Hepatocyte (in vitro differentiated cells): ENCODE results near the gene CST7. TPM values are rescaled to one million over a fixed set of nuclear protein-coding genes. Genes with fewer than 3 reads are reported as not detected.

Experiments
- DNase-seq: peaks from one replicate; pipeline ENCODE4 v3.0.0-alpha.2; 2016; ENCODE audit warnings: low spot score
- H2AFZ ChIP-seq: fragments of 200-600 bp; sonication (generic); 2 replicates; pipeline ENCODE4 v1.6.0; 2016; ENCODE audit warnings: antibody characterized with exemption, mild to moderate bottlenecking
- H3K27ac ChIP-seq: fragments of 200-600 bp; sonication (generic); 2 replicates; pipeline ENCODE4 v1.5.1; 2016; ENCODE audit warnings: mild to moderate bottlenecking
- H3K27me3 ChIP-seq: fragments of 200-600 bp; sonication (generic); 2 replicates; pipeline ENCODE4 v1.6.1; 2016
- H3K36me3 ChIP-seq: fragments of 200-600 bp; sonication (generic); replicated peaks from 2 replicates; pipeline ENCODE4 v1.5.1; 2016; ENCODE audit warnings: low read depth; ENCODE audit not compliant: insufficient read depth
- H3K4me1 ChIP-seq: fragments of 200-600 bp; sonication (generic); 2 replicates; pipeline ENCODE4 v1.5.1; 2016; ENCODE audit warnings: mild to moderate bottlenecking, moderate library complexity; ENCODE audit not compliant: insufficient read depth
- H3K4me2 ChIP-seq: fragments of 200-600 bp; sonication (generic); 2 replicates; pipeline ENCODE4 v1.6.0; 2016
- H3K4me3 ChIP-seq: fragments of 200-600 bp; sonication (generic); 2 replicates; pipeline ENCODE4 v1.5.1; 2016; ENCODE audit warnings: mild to moderate bottlenecking
- H3K79me2 ChIP-seq: fragments of 200-600 bp; sonication (generic); 2 replicates; pipeline ENCODE4 v1.6.0; 2017; ENCODE audit warnings: mild to moderate bottlenecking
- H3K9me2 ChIP-seq: fragments of 200-600 bp; sonication (generic); replicated peaks from 2 replicates; pipeline ENCODE4 v1.6.0; 2017; ENCODE audit warnings: mild to moderate bottlenecking; ENCODE audit not compliant: insufficient read depth
- H3K9me3 ChIP-seq: fragments of 200-600 bp; sonication (generic); 2 replicates; pipeline ENCODE4 v1.5.1; 2016; ENCODE audit warnings: low read depth, mild to moderate bottlenecking
- H4K20me1 ChIP-seq: fragments of 200-600 bp; sonication (generic); 2 replicates; pipeline ENCODE4 v1.6.0; 2016; ENCODE audit warnings: mild to moderate bottlenecking; ENCODE audit not compliant: insufficient read depth, poor library complexity, severe bottlenecking
- EZH2 ChIP-seq: fragments of 200-600 bp; sonication (generic); IDR thresholded peaks from 2 replicates; pipeline ENCODE4 v1.6.1; 2016; ENCODE audit warnings: antibody characterized with exemption, mild to moderate bottlenecking, borderline replicate concordance
- EZH2phosphoT487 ChIP-seq: fragments of 200-600 bp; sonication (generic); IDR thresholded peaks from one replicate; pipeline ENCODE4 v1.6.1; 2018; ENCODE audit warnings: antibody characterized with exemption, mild to moderate bottlenecking, low read depth, moderate library complexity; ENCODE audit not compliant: unreplicated experiment, severe bottlenecking
- WGBS: methylation state at CpG from one replicate; pipeline ENCODE4 v1.1.6; 2016; ENCODE audit warnings: low lambda C conversion rate; ENCODE audit errors: missing lambda C conversion rate; 5-methylcytosine and 5-hydroxymethylcytosine counted together
- polyA plus RNA-seq: library from polyadenylated mRNA; unstranded; fragments of >200 nt; fragmentation: Nextera tagmentation; extraction: Ambion mirVana; gene quantifications from 2 replicates; pipeline ENCODE4 v1.2.1, GENCODE V29; 2016
- total RNA-seq: library from RNA; depleted of rRNA; stranded (reverse); fragments of >200 nt; gene quantifications from 2 replicates; pipeline ENCODE4 v1.2.3, GENCODE V29; 2014
- TF ChIP-seq, protein P1 (sequence below): fragments of 200-600 bp; sonication (generic); IDR thresholded peaks from 2 replicates; pipeline ENCODE4 v1.5.1; 2016; ENCODE audit warnings: antibody characterized with exemption, mild to moderate bottlenecking; ENCODE audit not compliant: poor library complexity

The CST7 gene
- total and polyA plus RNA-seq, 2 experiments from 2014 or later: not detected

DNA sequence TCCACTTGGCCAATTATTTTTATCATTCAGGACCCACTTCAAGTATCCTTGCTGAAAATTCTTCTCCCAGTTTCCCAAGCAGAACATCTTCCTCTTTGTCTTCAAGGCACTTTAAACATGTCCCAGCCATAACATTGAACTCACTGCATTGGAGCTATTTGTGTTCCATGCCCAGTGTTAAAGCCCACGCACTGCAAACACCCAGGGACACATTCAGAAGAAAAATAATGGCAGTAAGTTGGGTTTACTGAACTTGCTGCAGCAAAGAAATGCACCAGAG lies 45.1 kb downstream of the CST7 start:
- no peak for TF ChIP-seq EZH2
- TF ChIP-seq EZH2phosphoT487: no peak
- TF ChIP-seq, protein P1, sequence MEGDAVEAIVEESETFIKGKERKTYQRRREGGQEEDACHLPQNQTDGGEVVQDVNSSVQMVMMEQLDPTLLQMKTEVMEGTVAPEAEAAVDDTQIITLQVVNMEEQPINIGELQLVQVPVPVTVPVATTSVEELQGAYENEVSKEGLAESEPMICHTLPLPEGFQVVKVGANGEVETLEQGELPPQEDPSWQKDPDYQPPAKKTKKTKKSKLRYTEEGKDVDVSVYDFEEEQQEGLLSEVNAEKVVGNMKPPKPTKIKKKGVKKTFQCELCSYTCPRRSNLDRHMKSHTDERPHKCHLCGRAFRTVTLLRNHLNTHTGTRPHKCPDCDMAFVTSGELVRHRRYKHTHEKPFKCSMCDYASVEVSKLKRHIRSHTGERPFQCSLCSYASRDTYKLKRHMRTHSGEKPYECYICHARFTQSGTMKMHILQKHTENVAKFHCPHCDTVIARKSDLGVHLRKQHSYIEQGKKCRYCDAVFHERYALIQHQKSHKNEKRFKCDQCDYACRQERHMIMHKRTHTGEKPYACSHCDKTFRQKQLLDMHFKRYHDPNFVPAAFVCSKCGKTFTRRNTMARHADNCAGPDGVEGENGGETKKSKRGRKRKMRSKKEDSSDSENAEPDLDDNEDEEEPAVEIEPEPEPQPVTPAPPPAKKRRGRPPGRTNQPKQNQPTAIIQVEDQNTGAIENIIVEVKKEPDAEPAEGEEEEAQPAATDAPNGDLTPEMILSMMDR: no peak
- Histone ChIP-seq H3K9me2 (no peaks in the 10 kb centered on the region), H3K4me1 (peaks cover 9% of the 10 kb centered on the region), H3K36me3 (no peaks in the 10 kb centered on the region), H3K27me3 (no peaks in the 10 kb centered on the region), H2AFZ (no peak overlapping the region), H3K27ac (no peak overlapping the region), H3K4me2 (no peak overlapping the region), H4K20me1 (peaks cover 7% of the 10 kb centered on the region), H3K79me2 (peaks cover 29% of the 10 kb centered on the region), H3K9me3 (no peaks in the 10 kb centered on the region), H3K4me3 (no peak overlapping the region)
- DNase-seq: no peak
- 83% methylated on average over 1 of the region's 1 CpG for WGBS

DNA sequence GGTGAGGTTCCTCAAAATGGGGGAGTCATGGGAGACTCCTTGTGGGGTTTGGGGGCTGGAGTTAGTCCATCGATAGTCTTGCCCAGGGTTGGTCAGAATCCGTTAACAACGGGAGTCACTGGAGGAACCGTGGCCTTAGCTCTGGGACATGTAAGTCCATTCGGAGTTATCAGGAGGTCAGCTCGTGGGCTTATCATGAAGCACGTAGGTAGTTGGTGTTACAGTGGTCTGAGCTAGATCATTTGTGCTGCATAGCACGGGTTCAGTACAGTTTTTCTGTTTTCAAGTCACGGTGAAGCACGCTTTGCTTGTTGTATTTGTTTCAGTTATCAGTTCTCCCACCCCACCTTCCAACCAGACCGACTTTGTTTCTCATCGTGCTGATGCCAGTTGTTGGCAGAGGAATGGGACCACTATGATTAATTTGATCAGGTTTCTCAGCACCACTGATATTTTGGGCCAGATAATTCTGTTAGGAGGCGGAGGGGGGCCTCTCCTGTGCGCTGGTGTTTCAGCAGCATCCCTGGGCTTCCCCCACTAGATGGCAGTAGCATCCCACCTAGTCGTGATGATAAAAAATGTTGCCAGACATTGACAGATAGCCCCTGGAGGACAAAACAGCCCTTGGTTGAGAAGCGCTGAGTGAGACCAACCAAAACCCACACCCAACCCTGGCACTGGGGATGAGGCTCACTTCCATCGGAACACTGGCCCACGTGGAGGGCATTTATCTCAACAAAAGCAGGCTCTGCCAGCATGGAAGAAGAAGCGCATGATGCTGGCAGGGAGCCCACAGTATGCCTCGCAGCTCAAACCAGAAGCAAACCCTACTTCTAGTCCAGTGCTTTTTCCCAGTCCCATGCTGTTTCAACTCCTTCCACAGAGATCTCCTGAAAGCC lies 45.6 kb downstream of the CST7 start:
- Histone ChIP-seq H3K4me3 (no peak overlapping the region), H3K4me1 (peaks cover 9% of the 10 kb centered on the region), H3K27ac (no peak overlapping the region), H3K9me3 (no peaks in the 10 kb centered on the region), H2AFZ (no peak overlapping the region), H3K4me2 (peak overlapping the region; percentile 30), H3K9me2 (no peaks in the 10 kb centered on the region), H3K79me2 (peaks cover 23% of the 10 kb centered on the region), H3K27me3 (no peaks in the 10 kb centered on the region), H4K20me1 (peaks cover 7% of the 10 kb centered on the region), H3K36me3 (no peaks in the 10 kb centered on the region)
- TF ChIP-seq EZH2 (no peak), EZH2phosphoT487 (no peak)
- TF ChIP-seq, protein P1: peak; percentile 93
- 48% methylated on average over 20 of the region's 20 CpGs for WGBS
- DNase-seq: peak; percentile 84

- Histone ChIP-seq H3K27me3 (no peaks in the 10 kb centered on the region), H3K36me3 (no peaks in the 10 kb centered on the region), H3K79me2 (peaks cover 11% of the 10 kb centered on the region), H3K27ac (no peak overlapping the region), H3K9me3 (no peaks in the 10 kb centered on the region), H3K4me2 (no peak overlapping the region), H3K9me2 (no peaks in the 10 kb centered on the region), H3K4me1 (peaks cover 9% of the 10 kb centered on the region), H2AFZ (no peak overlapping the region), H4K20me1 (no peaks in the 10 kb centered on the region), H3K4me3 (no peak overlapping the region)
- DNase-seq: no peak
- 78% methylated on average over 9 of the region's 9 CpGs for WGBS
- TF ChIP-seq EZH2phosphoT487 (no peak), EZH2 (no peak)
- TF ChIP-seq, protein P1: no peak
Observed at GRCh38 chr20:24995741-24996448, 46.8 kb downstream of the CST7 start.
